Stomach (tissue), 9 donors: ENCODE results near the gene EFNB1. TPM values are rescaled to one million over a fixed set of nuclear protein-coding genes. Genes with fewer than 3 reads are reported as not detected.

ENCODE experiments used
- DNase-seq, 2 donors: peaks; one replicate each; pipeline versions ENCODE4 v3.0.0 to v3.0.0-alpha.2; 2013 to 2019
- H3K27ac ChIP-seq, 5 donors: fragments of 200-600 bp in 4 of 5; sonication (generic) in 4 of 5; one replicate each; pipeline ENCODE4 v1.5.1; 2013 to 2019; ENCODE audit warnings: mild to moderate bottlenecking in 1 of 5, moderate library complexity in 1 of 5
- H3K27me3 ChIP-seq, 3 donors: fragments of 200-600 bp; sonication (generic); one replicate each; pipeline ENCODE4 v1.5.1; 2017 to 2019; ENCODE audit warnings: mixed run types in 1 of 3
- H3K36me3 ChIP-seq, 4 donors: fragments of 200-600 bp; sonication (generic); 1 replicate in 3 of 4; 2 replicates in 1 of 4; pipeline ENCODE4 v1.5.1; 2016 to 2019
- H3K4me1 ChIP-seq, 4 donors: fragments of 200-600 bp; sonication (generic); one replicate each; pipeline ENCODE4 v1.5.1; 2016 to 2019
- H3K4me3 ChIP-seq, 4 donors: fragments of 200-600 bp; sonication (generic) in 3 of 4; one replicate each; pipeline ENCODE4 v1.5.1; 2016 to 2019; ENCODE audit warnings: mild to moderate bottlenecking in 1 of 4
- H3K9me3 ChIP-seq, 4 donors: fragments of 200-600 bp; sonication (generic); one replicate each; pipeline ENCODE4 v1.5.1; 2016 to 2019
- EP300 ChIP-seq: sonication (generic); formaldehyde crosslinking; IDR thresholded peaks from one replicate; pipeline ENCODE4 v1.6.1; 2017; ENCODE audit warnings: antibody characterized with exemption
- POLR2A ChIP-seq, 4 donors: fragments of 450-650 bp; IDR thresholded peaks; one replicate each; pipeline ENCODE4 v1.6.1; 2016; ENCODE audit warnings: antibody characterized with exemption in 4 of 4, control low read depth in 2 of 4, mild to moderate bottlenecking in 1 of 4, moderate library complexity in 1 of 4
- POLR2AphosphoS5 ChIP-seq, 3 donors: sonication (generic); formaldehyde crosslinking; IDR thresholded peaks; one replicate each; pipeline ENCODE4 v1.6.1; 2016; ENCODE audit warnings: antibody characterized with exemption in 3 of 3
- WGBS, 5 donors: extraction: QIAGEN DNeasy Blood & Tissue Kit in 3 of 5; methylation state at CpG; one replicate each; pipeline versions ENCODE4 v1.1.5 to v1.1.7; 2013 to 2018; 5-methylcytosine and 5-hydroxymethylcytosine counted together
- intact Hi-C: fragments of 100-400 bp; cut with DNase I; formaldehyde crosslinking; loops from one replicate; pipeline ENCODE4 v1.15.1; 2023; ENCODE audit warnings: low total_unique reads
- polyA plus RNA-seq, 3 donors: library from polyadenylated mRNA; stranded (reverse); fragments of 200-250 nt; gene quantifications; one replicate each; pipeline ENCODE4 v1.2.3, GENCODE V29; 2013
- total RNA-seq, 5 donors: library from RNA; depleted of rRNA; stranded (reverse); fragments of >200 nt; gene quantifications; one replicate each; pipeline versions ENCODE4 v1.1.0 to v1.2.3, GENCODE V29; 2014 to 2016
- TF ChIP-seq, protein P1 (sequence below), 7 experiments: fragments of 450-650 bp in 4 of 7; fragments of 200-600 bp in 3 of 7; sonication (generic) in 3 of 7; IDR thresholded peaks; one replicate each; pipeline ENCODE4 v1.5.1; 2016 to 2019; ENCODE audit warnings: antibody characterized with exemption in 7 of 7, control low read depth in 2 of 7, mild to moderate bottlenecking in 1 of 7
- donor health status: healthy with polysubstance abuse.
- donor health status: Bipolar disorder and iron deficiency.
- donor health status: healthy.

The EFNB1 gene
- total and polyA plus RNA-seq, 8 donors = 5.8 to 160 (median 20.0) TPM

DNA sequence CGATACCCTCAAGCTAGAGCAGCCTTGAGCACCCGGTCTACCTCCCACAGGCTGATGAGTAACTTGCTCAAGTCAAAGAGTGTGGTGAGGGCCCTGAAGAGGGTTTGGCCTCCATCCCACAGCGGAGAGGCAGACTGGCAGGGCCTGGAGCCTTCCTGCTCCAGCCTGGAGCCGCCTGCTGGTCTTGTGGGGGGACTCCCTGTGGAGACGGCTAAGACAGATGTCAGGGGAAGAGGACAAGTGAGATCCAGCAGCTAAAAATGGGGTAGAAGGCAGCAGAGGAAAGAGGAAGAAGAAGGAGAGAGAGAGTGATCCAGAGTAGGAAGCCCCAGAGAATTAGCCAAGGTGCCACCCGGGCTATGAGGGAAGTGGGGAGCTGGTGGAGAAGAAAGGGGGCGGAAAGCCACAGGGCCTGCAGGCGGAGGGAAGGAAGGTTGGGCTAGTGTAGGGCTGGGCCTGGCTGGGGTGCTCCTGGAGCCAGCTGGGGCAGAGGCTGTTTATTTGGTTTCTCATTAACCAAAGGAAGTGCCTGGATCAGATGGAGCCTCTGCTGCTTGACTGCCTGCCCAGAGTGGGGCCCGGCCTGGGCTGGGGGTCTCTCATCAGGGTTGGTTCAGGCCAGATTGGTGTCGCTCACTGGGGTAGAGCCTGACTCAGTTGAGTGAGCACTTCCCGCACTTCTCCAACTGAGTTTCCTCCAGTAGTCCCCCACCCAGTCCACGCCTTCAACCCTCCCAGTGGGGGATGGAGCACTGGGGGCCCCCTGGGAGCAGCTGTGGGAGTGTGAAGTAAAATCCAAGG is 14.2 kb downstream of the EFNB1 start:
- peak overlapping the region; percentile 51 to 72 (median 57) for H3K27ac ChIP-seq

DNA sequence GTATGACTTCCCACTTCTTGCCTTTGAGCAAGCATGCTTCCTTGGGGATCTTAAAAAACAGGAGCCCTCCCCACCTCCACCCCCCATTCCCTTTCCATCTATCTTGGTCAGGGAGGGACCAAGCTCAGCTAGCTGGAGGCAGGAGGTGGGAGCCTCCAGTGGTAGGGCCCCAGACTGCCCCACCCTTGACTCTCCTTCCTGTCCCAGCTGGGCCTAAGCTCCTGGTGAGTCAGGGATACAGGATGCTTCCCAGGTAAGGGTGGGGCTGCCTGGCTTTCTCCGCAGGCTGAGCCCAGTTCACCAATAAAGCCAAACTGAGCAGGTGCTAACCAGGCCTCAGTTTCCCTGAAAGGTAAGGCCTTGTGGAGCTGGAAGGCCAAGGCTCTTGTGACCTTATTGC is 15.2 kb downstream of the EFNB1 start:
- peaks cover 0 to 3% (median 0%) of the 10 kb centered on the region in 3 donors for H3K27me3 ChIP-seq
- H3K9me3 ChIP-seq = no peaks in the 10 kb centered on the region
- no peak overlapping the region for H3K27ac ChIP-seq
- H3K4me1 ChIP-seq = peaks cover 0 to 30% (median 20%) of the 10 kb centered on the region in 4 donors
- intact Hi-C loops = no loop called here
- peaks cover 0 to 31% (median 23%) of the 10 kb centered on the region in 4 donors for H3K36me3 ChIP-seq
- DNase-seq = no peak
- 57 to 100% (median 77%) methylated on average over 1 of the region's 1 CpG for WGBS, 5 donors
- TF ChIP-seq EP300 (no peak), POLR2AphosphoS5 (IDR thresholded peaks at IDR 0.05) (no peak), POLR2A (IDR thresholded peaks at IDR 0.05) (no peak)
- TF ChIP-seq, protein P1, sequence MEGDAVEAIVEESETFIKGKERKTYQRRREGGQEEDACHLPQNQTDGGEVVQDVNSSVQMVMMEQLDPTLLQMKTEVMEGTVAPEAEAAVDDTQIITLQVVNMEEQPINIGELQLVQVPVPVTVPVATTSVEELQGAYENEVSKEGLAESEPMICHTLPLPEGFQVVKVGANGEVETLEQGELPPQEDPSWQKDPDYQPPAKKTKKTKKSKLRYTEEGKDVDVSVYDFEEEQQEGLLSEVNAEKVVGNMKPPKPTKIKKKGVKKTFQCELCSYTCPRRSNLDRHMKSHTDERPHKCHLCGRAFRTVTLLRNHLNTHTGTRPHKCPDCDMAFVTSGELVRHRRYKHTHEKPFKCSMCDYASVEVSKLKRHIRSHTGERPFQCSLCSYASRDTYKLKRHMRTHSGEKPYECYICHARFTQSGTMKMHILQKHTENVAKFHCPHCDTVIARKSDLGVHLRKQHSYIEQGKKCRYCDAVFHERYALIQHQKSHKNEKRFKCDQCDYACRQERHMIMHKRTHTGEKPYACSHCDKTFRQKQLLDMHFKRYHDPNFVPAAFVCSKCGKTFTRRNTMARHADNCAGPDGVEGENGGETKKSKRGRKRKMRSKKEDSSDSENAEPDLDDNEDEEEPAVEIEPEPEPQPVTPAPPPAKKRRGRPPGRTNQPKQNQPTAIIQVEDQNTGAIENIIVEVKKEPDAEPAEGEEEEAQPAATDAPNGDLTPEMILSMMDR (IDR thresholded peaks at IDR 0.05) = no peak
- H3K4me3 ChIP-seq = no peak overlapping the region

More for the DNA sequence above, 14.2 kb downstream of the EFNB1 start:
- H3K9me3 ChIP-seq = no peaks in the 10 kb centered on the region
- TF ChIP-seq, protein P1 (IDR thresholded peaks at IDR 0.05) = no peak
- TF ChIP-seq POLR2A (IDR thresholded peaks at IDR 0.05) (no peak), POLR2AphosphoS5 (IDR thresholded peaks at IDR 0.05) (no peak), EP300 (no peak)
- H3K4me1 ChIP-seq = peaks cover 0 to 30% (median 20%) of the 10 kb centered on the region in 4 donors
- H3K27me3 ChIP-seq = peaks cover 0 to 3% (median 0%) of the 10 kb centered on the region in 3 donors
- intact Hi-C loops = no loop called here
- DNase-seq = peak in 1 of 2 donors; percentile 39
- peaks cover 0 to 31% (median 23%) of the 10 kb centered on the region in 4 donors for H3K36me3 ChIP-seq
- WGBS, 5 donors = 48 to 64% (median 56%) methylated on average over 9 to 12 of the region's 12 CpGs
- H3K4me3 ChIP-seq = no peak overlapping the region

DNA sequence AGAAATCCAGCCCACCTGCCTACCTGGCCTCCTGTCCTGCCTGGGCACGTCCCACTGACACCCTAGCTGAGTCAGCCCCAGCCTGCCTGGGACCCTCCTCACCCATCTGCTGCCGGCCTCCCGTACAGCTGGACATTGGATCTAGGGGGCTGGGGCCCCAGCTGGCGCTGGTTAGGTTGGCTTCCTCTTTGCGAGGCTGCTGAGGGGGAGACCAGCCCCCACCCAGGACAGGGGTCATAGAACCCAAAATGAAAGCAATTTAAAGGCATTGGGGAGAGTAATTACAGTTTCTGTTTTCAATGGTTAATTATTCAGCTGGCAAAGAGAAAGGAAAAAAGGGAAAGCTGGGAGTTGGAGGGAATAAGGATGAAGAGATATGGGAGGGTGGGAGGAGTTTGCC is 15.8 kb downstream of the EFNB1 start:
- Histone ChIP-seq H3K4me1 (peaks cover 0 to 30% (median 20%) of the 10 kb centered on the region in 4 donors), H3K4me3 (no peak overlapping the region), H3K36me3 (peaks cover 0 to 28% (median 19%) of the 10 kb centered on the region in 4 donors), H3K27me3 (peaks cover 0 to 3% (median 0%) of the 10 kb centered on the region in 3 donors), H3K27ac (no peak overlapping the region), H3K9me3 (no peaks in the 10 kb centered on the region)
- WGBS, 5 donors = 68 to 87% (median 72%) methylated on average over 1 to 5 of the region's 5 CpGs
- no peak for DNase-seq
- intact Hi-C loops = no loop called here
- TF ChIP-seq POLR2A (IDR thresholded peaks at IDR 0.05) = no peak
- TF ChIP-seq, protein P1 (IDR thresholded peaks at IDR 0.05) = no peak
- TF ChIP-seq POLR2AphosphoS5 (IDR thresholded peaks at IDR 0.05) = no peak
- no peak for TF ChIP-seq EP300

DNA sequence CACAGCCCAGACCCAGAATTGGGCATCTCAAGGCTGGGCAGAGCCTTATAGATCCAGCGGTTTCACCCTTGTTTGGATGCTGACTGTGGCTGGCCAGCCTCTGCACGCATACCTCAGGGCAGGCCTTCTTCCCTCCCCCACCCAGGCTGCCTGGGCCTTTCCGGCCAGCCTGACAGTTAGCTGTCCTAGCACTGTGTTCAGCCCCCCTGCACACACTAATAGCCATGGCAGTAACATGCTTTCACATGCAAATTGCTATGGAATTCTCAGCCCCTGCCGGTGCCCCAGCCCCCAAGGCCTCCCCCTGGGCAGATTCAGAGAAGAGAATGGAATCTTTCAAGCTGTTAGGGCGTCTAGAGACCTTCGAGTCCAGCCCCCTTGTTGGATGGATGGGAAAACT is 17.7 kb downstream of the EFNB1 start:
- Histone ChIP-seq H3K36me3 (peaks cover 0 to 9% (median 2%) of the 10 kb centered on the region in 4 donors), H3K4me1 (peaks cover 0 to 19% (median 14%) of the 10 kb centered on the region in 4 donors), H3K27me3 (peaks cover 0 to 6% (median 0%) of the 10 kb centered on the region in 3 donors), H3K27ac (no peak overlapping the region), H3K9me3 (no peaks in the 10 kb centered on the region), H3K4me3 (no peak overlapping the region)
- no peak for TF ChIP-seq POLR2AphosphoS5 (IDR thresholded peaks at IDR 0.05)
- TF ChIP-seq, protein P1 (IDR thresholded peaks at IDR 0.05) = no peak
- TF ChIP-seq POLR2A (IDR thresholded peaks at IDR 0.05) = no peak
- no peak for TF ChIP-seq EP300
- WGBS, 5 donors = 42 to 94% (median 62%) methylated on average over 3 to 6 of the region's 6 CpGs
- no peak for DNase-seq
- intact Hi-C loops = no loop called here
